Measurements from ENCODE around the gene GP9. TPM values are rescaled to one million over a fixed set of nuclear protein-coding genes. Genes with fewer than 3 reads are reported as not detected.

Gene GP9
- total RNA-seq, 6 experiments from 2014 or later: 0.50 TPM; not detected in 5

GRCh38 chr3:129025691-129026435 is 34.7 kb upstream of the GP9 start:
- DNase-seq: no peak
- no peak overlapping the region for H3K4me3 ChIP-seq
- H3K4me1 ChIP-seq: peaks cover 0 to 7% (median 0%) of the 10 kb centered on the region in 4 donors
- ATAC-seq: peak in 2 of 4 donors; percentile 17 to 19
- no peaks in the 10 kb centered on the region for H3K36me3 ChIP-seq
- H3K27ac ChIP-seq: no peak overlapping the region
- TF ChIP-seq POLR2A (IDR thresholded peaks at IDR 0.05) (no peak), CTCF (IDR thresholded peaks at IDR 0.05) (no peak)
- no peaks in the 10 kb centered on the region for H3K9me3 ChIP-seq
- H3K27me3 ChIP-seq: no peaks in the 10 kb centered on the region
- 66% methylated on average over 5 of the region's 8 CpGs for WGBS (ENCODE audit: insufficient coverage, low coverage, low lambda C conversion rate, missing lambda C conversion rate)
- intact Hi-C loops (cut with DNase I): no loop called here

- ATAC-seq (peak; percentile 96 to 98 (median 96)), DNase-seq (peak; percentile 85 to 90 (median 87))
- Histone ChIP-seq H3K9me3 (no peaks in the 10 kb centered on the region), H3K27me3 (no peaks in the 10 kb centered on the region), H3K36me3 (no peaks in the 10 kb centered on the region), H3K27ac (peak overlapping the region in 2 of 3 donors; percentile 27 to 40), H3K4me3 (peak overlapping the region; percentile 35 to 44 (median 41)), H3K4me1 (peaks cover 0 to 7% (median 0%) of the 10 kb centered on the region in 4 donors)
- intact Hi-C loops (cut with DNase I): no loop called here
- WGBS (ENCODE audit: insufficient coverage, low coverage, low lambda C conversion rate, missing lambda C conversion rate): 8% methylated on average over 13 of the region's 54 CpGs
- peak; percentile 20 for TF ChIP-seq POLR2A (IDR thresholded peaks at IDR 0.05)
- TF ChIP-seq CTCF (IDR thresholded peaks at IDR 0.05): peak; percentile 48 to 68 (median 58)
These were observed 33.6 kb upstream of the GP9 start for GRCh38 chr3:129026728-129027543.

- no peaks in the 10 kb centered on the region for H3K9me3 ChIP-seq
- no peak for ATAC-seq
- intact Hi-C loops (cut with DNase I): no loop called here
- H3K27ac ChIP-seq: peak overlapping the region in 2 of 3 donors; percentile 27 to 40
- WGBS (ENCODE audit: insufficient coverage, low coverage, low lambda C conversion rate, missing lambda C conversion rate): 79% methylated on average over 7 of the region's 15 CpGs
- no peak for DNase-seq
- H3K27me3 ChIP-seq: no peaks in the 10 kb centered on the region
- H3K4me3 ChIP-seq: peak overlapping the region; percentile 35 to 44 (median 41)
- TF ChIP-seq CTCF (IDR thresholded peaks at IDR 0.05) (no peak), POLR2A (IDR thresholded peaks at IDR 0.05) (no peak)
- H3K4me1 ChIP-seq: peaks cover 0 to 7% (median 0%) of the 10 kb centered on the region in 4 donors
- H3K36me3 ChIP-seq: no peaks in the 10 kb centered on the region
These were observed 33.1 kb upstream of the GP9 start for GRCh38 chr3:129027544-129027880.

GRCh38 chr3:129028866-129029265 is 31.7 kb upstream of the GP9 start:
- H3K27ac ChIP-seq: no peak overlapping the region
- no peak overlapping the region for H3K4me3 ChIP-seq
- no peaks in the 10 kb centered on the region for H3K36me3 ChIP-seq
- intact Hi-C loops (cut with DNase I): no loop called here
- no peak for ATAC-seq
- peaks cover 0 to 7% (median 0%) of the 10 kb centered on the region in 4 donors for H3K4me1 ChIP-seq
- DNase-seq: no peak
- TF ChIP-seq CTCF (IDR thresholded peaks at IDR 0.05) (no peak), POLR2A (IDR thresholded peaks at IDR 0.05) (no peak)
- no peaks in the 10 kb centered on the region for H3K9me3 ChIP-seq
- no peaks in the 10 kb centered on the region for H3K27me3 ChIP-seq
- 74% methylated on average over 6 of the region's 13 CpGs for WGBS (ENCODE audit: insufficient coverage, low coverage, low lambda C conversion rate, missing lambda C conversion rate)
